Subcutaneous adipose tissue (tissue), 4 donors: ENCODE measurements around the gene ACTL8. TPM values are rescaled to one million over a fixed set of nuclear protein-coding genes. Genes with fewer than 3 reads are reported as not detected.

Experiments used
- CTCF ChIP-seq: fragments of 450-650 bp; IDR thresholded peaks from one replicate; pipeline ENCODE4 v1.5.1; 2016; ENCODE audit warnings: low read depth, mild to moderate bottlenecking, control low read depth, antibody characterized with exemption, moderate library complexity
- total RNA-seq, 4 donors: library from RNA; depleted of rRNA; stranded (reverse); fragments of >200 nt; gene quantifications; one replicate each; pipeline ENCODE4 v1.1.0, GENCODE V29; 2016

ACTL8 gene
- total RNA-seq, 4 donors from 2014 or later = not detected

GRCh38 chr1:17772615-17773212, 17.6 kb downstream of the ACTL8 start:
- TF ChIP-seq CTCF = no peak

- TF ChIP-seq CTCF = no peak
Measured at GRCh38 chr1:17773591-17774326, 18.6 kb downstream of the ACTL8 start.

- no peak for TF ChIP-seq CTCF
Measured at GRCh38 chr1:17774452-17774851, 19.3 kb downstream of the ACTL8 start.

- no peak for TF ChIP-seq CTCF
Measured at GRCh38 chr1:17775796-17776195, 20.7 kb downstream of the ACTL8 start.

- no peak for TF ChIP-seq CTCF
Measured at GRCh38 chr1:17776426-17776825, 21.3 kb downstream of the ACTL8 start.

- TF ChIP-seq CTCF = no peak
Measured at GRCh38 chr1:17777330-17777729, 22.2 kb downstream of the ACTL8 start.

GRCh38 chr1:17777818-17778217, 22.7 kb downstream of the ACTL8 start:
- TF ChIP-seq CTCF = no peak
